Stomach (tissue), 9 donors: Measurements from ENCODE around the gene CKAP2. TPM values are rescaled to one million over a fixed set of nuclear protein-coding genes. Genes with fewer than 3 reads are reported as not detected.
"Not testable (repeated sequence)": the region's sequence is repeated elsewhere in the genome, so short reads cannot be mapped to it uniquely, and the experiment has no call there.

Experiments
- DNase-seq, 2 donors: peaks; one replicate each; pipeline versions ENCODE4 v3.0.0 to v3.0.0-alpha.2; 2013 to 2019
- H3K27ac ChIP-seq, 5 donors: fragments of 200-600 bp in 4 of 5; sonication (generic) in 4 of 5; one replicate each; pipeline ENCODE4 v1.5.1; 2013 to 2019; ENCODE audit warnings: mild to moderate bottlenecking in 1 of 5, moderate library complexity in 1 of 5
- H3K27me3 ChIP-seq, 3 donors: fragments of 200-600 bp; sonication (generic); one replicate each; pipeline ENCODE4 v1.5.1; 2017 to 2019; ENCODE audit warnings: mixed run types in 1 of 3
- H3K36me3 ChIP-seq, 4 donors: fragments of 200-600 bp; sonication (generic); 1 replicate in 3 of 4; 2 replicates in 1 of 4; pipeline ENCODE4 v1.5.1; 2016 to 2019
- H3K4me1 ChIP-seq, 4 donors: fragments of 200-600 bp; sonication (generic); one replicate each; pipeline ENCODE4 v1.5.1; 2016 to 2019
- H3K4me3 ChIP-seq, 4 donors: fragments of 200-600 bp; sonication (generic) in 3 of 4; one replicate each; pipeline ENCODE4 v1.5.1; 2016 to 2019; ENCODE audit warnings: mild to moderate bottlenecking in 1 of 4
- H3K9me3 ChIP-seq, 4 donors: fragments of 200-600 bp; sonication (generic); one replicate each; pipeline ENCODE4 v1.5.1; 2016 to 2019
- WGBS, 5 donors: extraction: QIAGEN DNeasy Blood & Tissue Kit in 3 of 5; methylation state at CpG; one replicate each; pipeline versions ENCODE4 v1.1.5 to v1.1.7; 2013 to 2018; 5-methylcytosine and 5-hydroxymethylcytosine counted together
- intact Hi-C: fragments of 100-400 bp; cut with DNase I; formaldehyde crosslinking; loops from one replicate; pipeline ENCODE4 v1.15.1; 2023; ENCODE audit warnings: low total_unique reads
- polyA plus RNA-seq, 3 donors: library from polyadenylated mRNA; stranded (reverse); fragments of 200-250 nt; gene quantifications; one replicate each; pipeline ENCODE4 v1.2.3, GENCODE V29; 2013
- total RNA-seq, 5 donors: library from RNA; depleted of rRNA; stranded (reverse); fragments of >200 nt; gene quantifications; one replicate each; pipeline versions ENCODE4 v1.1.0 to v1.2.3, GENCODE V29; 2014 to 2016
- donor health status: healthy with polysubstance abuse.
- donor health status: Bipolar disorder and iron deficiency.
- donor health status: healthy.

The CKAP2 gene
- total and polyA plus RNA-seq, 8 donors: 2.3 to 31.6 (median 12.5) TPM

DNA sequence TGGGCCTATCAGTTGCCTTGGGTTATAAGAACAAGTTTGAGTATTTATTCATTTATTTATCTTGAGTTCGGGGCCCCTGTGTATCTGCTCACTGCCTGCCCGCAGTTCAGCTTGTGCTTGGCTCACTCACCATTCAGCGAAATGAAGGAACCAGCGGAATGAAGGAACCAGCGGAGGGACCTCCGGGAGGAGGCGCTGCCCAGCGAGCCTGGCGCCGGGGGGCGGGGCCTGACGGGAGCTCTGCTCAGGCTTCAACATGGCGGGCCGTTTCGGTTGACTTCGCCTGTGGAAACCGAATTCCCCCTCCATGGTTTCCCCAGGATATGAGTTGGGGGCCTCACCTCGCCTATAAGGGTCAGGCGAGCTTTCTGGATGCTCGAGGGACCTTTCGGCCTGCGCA is 33.5 kb downstream of the CKAP2 start:
- H3K27ac ChIP-seq, DNase-seq, H3K36me3 ChIP-seq, intact Hi-C loops, H3K4me1 ChIP-seq, H3K4me3 ChIP-seq, H3K9me3 ChIP-seq, H3K27me3 ChIP-seq: not testable (repeated sequence)
- no CpG with 5 or more reads among the region's 22 CpGs for WGBS, 5 donors

- intact Hi-C loops, H3K36me3 ChIP-seq, H3K4me1 ChIP-seq, H3K27me3 ChIP-seq, H3K4me3 ChIP-seq, H3K9me3 ChIP-seq, H3K27ac ChIP-seq, DNase-seq: not testable (repeated sequence)
- 77 to 97% (median 91%) methylated on average over 2 to 4 of the region's 5 CpGs for WGBS, 5 donors
Measured at GRCh38 chr13:52491015-52491414, 35.7 kb downstream of the CKAP2 start.

- DNase-seq, H3K4me1 ChIP-seq, H3K4me3 ChIP-seq, H3K36me3 ChIP-seq, H3K27ac ChIP-seq, H3K27me3 ChIP-seq, intact Hi-C loops, H3K9me3 ChIP-seq: not testable (repeated sequence)
- 71 to 95% (median 77%) methylated on average over 4 to 5 of the region's 5 CpGs for WGBS, 5 donors
Measured at GRCh38 chr13:52494241-52494640, 39.0 kb downstream of the CKAP2 start.

GRCh38 chr13:52497979-52498378 is 42.7 kb downstream of the CKAP2 start:
- intact Hi-C loops, H3K36me3 ChIP-seq, H3K27ac ChIP-seq, H3K4me1 ChIP-seq, DNase-seq, H3K4me3 ChIP-seq, H3K27me3 ChIP-seq: not testable (repeated sequence)
- H3K9me3 ChIP-seq: peaks cover 3 to 12% (median 8%) of the 10 kb centered on the region in 4 donors
- 53 to 100% (median 79%) methylated on average over 2 to 3 of the region's 3 CpGs for WGBS, 5 donors

GRCh38 chr13:52502277-52502676 is 47.0 kb downstream of the CKAP2 start:
- WGBS, 5 donors: 85 to 90% (median 88%) methylated on average over 6 to 7 of the region's 7 CpGs
- intact Hi-C loops, DNase-seq, H3K27ac ChIP-seq, H3K27me3 ChIP-seq, H3K36me3 ChIP-seq, H3K4me1 ChIP-seq, H3K4me3 ChIP-seq: not testable (repeated sequence)
- H3K9me3 ChIP-seq: peaks cover 3 to 20% (median 10%) of the 10 kb centered on the region in 4 donors

GRCh38 chr13:52505843-52506242 is 50.6 kb downstream of the CKAP2 start:
- H3K4me3 ChIP-seq, H3K36me3 ChIP-seq, H3K4me1 ChIP-seq, H3K27me3 ChIP-seq, H3K27ac ChIP-seq, DNase-seq, intact Hi-C loops: not testable (repeated sequence)
- WGBS, 5 donors: no CpG with 5 or more reads among the region's 1 CpG
- H3K9me3 ChIP-seq: peaks cover 3 to 23% (median 10%) of the 10 kb centered on the region in 4 donors

DNA sequence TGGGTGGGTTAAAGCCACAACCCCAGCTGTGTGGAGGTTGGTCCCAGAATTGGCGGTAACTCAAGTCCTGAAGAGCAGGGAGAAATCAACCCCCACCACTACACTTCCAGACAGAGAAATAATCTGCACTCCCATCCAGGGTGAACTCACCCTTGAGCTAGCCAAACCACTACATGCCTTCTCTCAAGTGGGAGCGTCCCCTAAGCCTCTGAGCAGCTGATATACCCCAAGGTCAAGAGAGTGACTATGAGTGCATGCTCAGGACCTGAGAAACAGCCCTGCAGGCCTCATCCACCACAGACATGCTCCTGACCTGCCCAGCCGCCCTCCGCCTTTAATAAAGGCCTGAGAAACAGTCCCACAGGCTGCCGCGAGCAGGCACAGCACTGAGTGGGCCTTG is 54.3 kb downstream of the CKAP2 start:
- H3K4me3 ChIP-seq, H3K27me3 ChIP-seq, H3K36me3 ChIP-seq, H3K4me1 ChIP-seq, H3K27ac ChIP-seq, intact Hi-C loops, DNase-seq: not testable (repeated sequence)
- 100% methylated on average over 1 of the region's 6 CpGs; no CpG with 5 or more reads in 2 of the 5 donors for WGBS, 5 donors
- H3K9me3 ChIP-seq: peaks cover 0 to 10% (median 1%) of the 10 kb centered on the region in 4 donors

- H3K4me3 ChIP-seq, H3K27ac ChIP-seq: not testable (repeated sequence)
Measured at GRCh38 chr13:52510221-52510797, 55.0 kb downstream of the CKAP2 start.

GRCh38 chr13:52511598-52511997 is 56.3 kb downstream of the CKAP2 start:
- H3K4me1 ChIP-seq, intact Hi-C loops, H3K27me3 ChIP-seq, H3K27ac ChIP-seq, H3K36me3 ChIP-seq, DNase-seq, H3K4me3 ChIP-seq: not testable (repeated sequence)
- 95 to 98% (median 97%) methylated on average over 4 of the region's 4 CpGs for WGBS, 5 donors
- H3K9me3 ChIP-seq: peaks cover 0 to 10% (median 1%) of the 10 kb centered on the region in 4 donors

More at GRCh38 chr13:52510221-52510797, 55.0 kb downstream of the CKAP2 start:
- intact Hi-C loops, H3K4me1 ChIP-seq, H3K36me3 ChIP-seq, DNase-seq, H3K27me3 ChIP-seq: not testable (repeated sequence)
- peaks cover 0 to 10% (median 1%) of the 10 kb centered on the region in 4 donors for H3K9me3 ChIP-seq
- WGBS, 5 donors: 60 to 89% (median 86%) methylated on average over 1 to 2 of the region's 3 CpGs; no CpG with 5 or more reads in 2 of the 5 donors

GRCh38 chr13:52513957-52514596 is 58.8 kb downstream of the CKAP2 start:
- intact Hi-C loops, H3K27ac ChIP-seq, H3K4me3 ChIP-seq, H3K36me3 ChIP-seq, DNase-seq, H3K4me1 ChIP-seq, H3K27me3 ChIP-seq: not testable (repeated sequence)
- H3K9me3 ChIP-seq: peaks cover 0 to 10% (median 1%) of the 10 kb centered on the region in 4 donors
- 47 to 63% (median 59%) methylated on average over 5 of the region's 6 CpGs for WGBS, 5 donors

DNA sequence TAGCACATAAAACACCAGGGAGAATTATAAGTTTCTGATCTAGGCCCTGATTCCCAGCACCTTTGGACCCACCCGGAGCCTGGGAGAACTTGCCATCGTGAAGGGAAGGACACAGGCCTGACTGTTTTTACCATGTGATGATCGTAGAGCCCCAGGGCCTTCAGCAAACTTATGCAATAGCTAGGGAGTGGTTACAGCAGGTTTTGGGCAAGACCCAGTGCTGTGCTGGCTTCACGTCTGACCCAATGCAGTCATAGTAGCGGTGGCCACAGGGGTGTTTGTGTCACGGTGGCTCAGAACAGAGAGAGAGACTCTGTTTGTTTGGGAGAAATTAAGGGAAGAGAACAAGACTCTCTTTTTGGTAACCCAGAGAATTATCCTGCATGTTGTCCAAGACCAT is 68.0 kb downstream of the CKAP2 start:
- H3K27me3 ChIP-seq, H3K27ac ChIP-seq, intact Hi-C loops, DNase-seq, H3K4me3 ChIP-seq, H3K9me3 ChIP-seq, H3K4me1 ChIP-seq, H3K36me3 ChIP-seq: not testable (repeated sequence)
- 87 to 100% (median 94%) methylated on average over 1 to 2 of the region's 6 CpGs; no CpG with 5 or more reads in 1 of the 5 donors for WGBS, 5 donors
